Gastroesophageal sphincter (tissue), 4 donors: ENCODE measurements around the gene DNAJC12. TPM values are rescaled to one million over a fixed set of nuclear protein-coding genes. Genes with fewer than 3 reads are reported as not detected.

Source experiments
- ATAC-seq: fragments of 150-250 bp; one replicate; pipeline ENCODE4 v1.9.1; 2016; ENCODE audit warnings: mild to moderate bottlenecking, moderate library complexity
- H3K27ac ChIP-seq, 4 donors: fragments of 200-600 bp; sonication (generic) in 3 of 4; 1 replicate in 3 of 4; 2 replicates in 1 of 4; pipeline ENCODE4 v1.5.1; 2016 to 2019
- H3K27me3 ChIP-seq: fragments of 200-600 bp; sonication (generic); one replicate; pipeline ENCODE4 v1.5.1; 2019
- H3K36me3 ChIP-seq, 2 donors: fragments of 200-600 bp; sonication (generic); one replicate each; pipeline ENCODE4 v1.5.1; 2019; ENCODE audit warnings: control low read depth in 1 of 2
- H3K4me1 ChIP-seq, 3 donors: fragments of 200-600 bp; sonication (generic); 1 replicate in 2 of 3; 2 replicates in 1 of 3; pipeline ENCODE4 v1.5.1; 2016 to 2019; ENCODE audit warnings: control low read depth in 2 of 3
- H3K4me3 ChIP-seq, 2 donors: fragments of 200-600 bp; sonication (generic); one replicate each; pipeline ENCODE4 v1.5.1; 2019; ENCODE audit warnings: mild to moderate bottlenecking in 1 of 2, moderate library complexity in 1 of 2
- H3K9me3 ChIP-seq, 3 donors: fragments of 200-600 bp; sonication (generic); one replicate each; pipeline ENCODE4 v1.5.1; 2017 to 2019; ENCODE audit warnings: control low read depth in 2 of 3
- EP300 ChIP-seq: sonication (generic); formaldehyde crosslinking; IDR thresholded peaks from one replicate; pipeline ENCODE4 v1.6.1; 2017; ENCODE audit warnings: antibody characterized with exemption, mild to moderate bottlenecking
- POLR2A ChIP-seq, 2 donors: fragments of 450-650 bp; IDR thresholded peaks; one replicate each; pipeline ENCODE4 v1.6.1; 2017; ENCODE audit warnings: antibody characterized with exemption in 2 of 2, mild to moderate bottlenecking in 2 of 2, moderate library complexity in 1 of 2
- POLR2AphosphoS5 ChIP-seq: sonication (generic); formaldehyde crosslinking; IDR thresholded peaks from one replicate; pipeline ENCODE4 v1.6.1; 2017; ENCODE audit warnings: antibody characterized with exemption
- WGBS, 2 donors: methylation state at CpG; one replicate each; pipeline ENCODE4 v1.1.5; 2018; ENCODE audit warnings: low coverage in 1 of 2; 5-methylcytosine and 5-hydroxymethylcytosine counted together
- total RNA-seq, 4 donors: library from RNA; depleted of rRNA; stranded (reverse); fragments of >200 nt; gene quantifications; one replicate each; pipeline ENCODE4 v1.1.0, GENCODE V29; 2016
- TF ChIP-seq, protein P1 (sequence below), 4 experiments: fragments of 200-600 bp in 2 of 4; fragments of 450-650 bp in 2 of 4; sonication (generic) in 1 of 4; IDR thresholded peaks; one replicate each; pipeline ENCODE4 v1.5.1; 2017 to 2019; ENCODE audit warnings: antibody characterized with exemption in 4 of 4, mild to moderate bottlenecking in 2 of 4, moderate library complexity in 2 of 4

The DNAJC12 gene
- total RNA-seq, 4 donors from 2014 or later, result 2.5 to 4.6 (median 3.3) TPM

DNA sequence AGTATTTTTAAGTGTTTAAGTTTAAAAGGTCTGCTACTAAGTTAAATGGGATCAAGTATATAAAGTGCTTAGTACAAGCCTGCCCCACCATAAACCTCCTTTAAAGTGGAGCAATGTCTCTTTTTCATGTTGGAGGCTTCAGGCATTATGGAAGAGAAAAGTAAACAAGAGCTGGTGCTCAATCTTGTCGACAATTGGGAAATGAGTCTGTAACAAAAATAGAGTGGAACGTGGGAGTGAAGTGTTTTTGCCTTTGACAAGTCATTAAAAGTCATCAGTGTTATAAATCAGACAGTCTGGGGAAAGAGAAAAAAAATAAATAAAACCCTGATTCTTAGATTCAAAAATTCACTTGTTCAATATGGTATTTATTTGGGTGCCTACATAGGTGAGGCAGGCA, 44.7 kb downstream of the DNAJC12 start:
- peaks cover 0 to 7% (median 0%) of the 10 kb centered on the region in 3 donors for H3K4me1 ChIP-seq
- H3K9me3 ChIP-seq, result no peaks in the 10 kb centered on the region
- WGBS, 2 donors, result 6 to 12% methylated on average over 2 of the region's 2 CpGs
- ATAC-seq, result no peak
- TF ChIP-seq EP300, result no peak
- no peak for TF ChIP-seq POLR2A (IDR thresholded peaks at IDR 0.05)
- TF ChIP-seq, protein P1, sequence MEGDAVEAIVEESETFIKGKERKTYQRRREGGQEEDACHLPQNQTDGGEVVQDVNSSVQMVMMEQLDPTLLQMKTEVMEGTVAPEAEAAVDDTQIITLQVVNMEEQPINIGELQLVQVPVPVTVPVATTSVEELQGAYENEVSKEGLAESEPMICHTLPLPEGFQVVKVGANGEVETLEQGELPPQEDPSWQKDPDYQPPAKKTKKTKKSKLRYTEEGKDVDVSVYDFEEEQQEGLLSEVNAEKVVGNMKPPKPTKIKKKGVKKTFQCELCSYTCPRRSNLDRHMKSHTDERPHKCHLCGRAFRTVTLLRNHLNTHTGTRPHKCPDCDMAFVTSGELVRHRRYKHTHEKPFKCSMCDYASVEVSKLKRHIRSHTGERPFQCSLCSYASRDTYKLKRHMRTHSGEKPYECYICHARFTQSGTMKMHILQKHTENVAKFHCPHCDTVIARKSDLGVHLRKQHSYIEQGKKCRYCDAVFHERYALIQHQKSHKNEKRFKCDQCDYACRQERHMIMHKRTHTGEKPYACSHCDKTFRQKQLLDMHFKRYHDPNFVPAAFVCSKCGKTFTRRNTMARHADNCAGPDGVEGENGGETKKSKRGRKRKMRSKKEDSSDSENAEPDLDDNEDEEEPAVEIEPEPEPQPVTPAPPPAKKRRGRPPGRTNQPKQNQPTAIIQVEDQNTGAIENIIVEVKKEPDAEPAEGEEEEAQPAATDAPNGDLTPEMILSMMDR (IDR thresholded peaks at IDR 0.05), result no peak
- no peak for TF ChIP-seq POLR2AphosphoS5
- no peaks in the 10 kb centered on the region for H3K27me3 ChIP-seq
- H3K27ac ChIP-seq, result no peak overlapping the region
- no peak overlapping the region for H3K4me3 ChIP-seq
- no peaks in the 10 kb centered on the region for H3K36me3 ChIP-seq

DNA sequence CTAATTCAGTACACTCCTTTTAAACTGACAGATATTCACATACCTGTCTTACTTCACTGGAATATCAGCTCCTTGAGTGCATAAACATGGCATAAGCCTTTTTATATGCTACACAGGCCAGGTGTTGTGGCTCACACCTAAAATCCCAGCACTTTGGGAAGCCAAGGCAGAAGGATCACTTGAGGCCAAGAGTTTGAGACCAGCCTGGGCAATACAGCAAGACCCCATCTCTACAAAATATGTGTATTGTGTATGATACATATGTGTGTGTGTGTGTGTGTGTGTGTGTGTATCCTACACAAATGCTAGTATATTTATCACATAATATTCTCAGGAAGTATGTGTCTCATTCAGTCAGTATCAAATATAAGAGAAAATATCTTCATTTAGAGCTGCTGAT, 45.3 kb downstream of the DNAJC12 start:
- no peak for ATAC-seq
- H3K27ac ChIP-seq, result no peak overlapping the region
- no peaks in the 10 kb centered on the region for H3K36me3 ChIP-seq
- no peak for TF ChIP-seq POLR2AphosphoS5
- TF ChIP-seq, protein P1 (IDR thresholded peaks at IDR 0.05), result no peak
- peaks cover 0 to 7% (median 0%) of the 10 kb centered on the region in 3 donors for H3K4me1 ChIP-seq
- no peaks in the 10 kb centered on the region for H3K27me3 ChIP-seq
- no peaks in the 10 kb centered on the region for H3K9me3 ChIP-seq
- H3K4me3 ChIP-seq, result no peak overlapping the region

DNA sequence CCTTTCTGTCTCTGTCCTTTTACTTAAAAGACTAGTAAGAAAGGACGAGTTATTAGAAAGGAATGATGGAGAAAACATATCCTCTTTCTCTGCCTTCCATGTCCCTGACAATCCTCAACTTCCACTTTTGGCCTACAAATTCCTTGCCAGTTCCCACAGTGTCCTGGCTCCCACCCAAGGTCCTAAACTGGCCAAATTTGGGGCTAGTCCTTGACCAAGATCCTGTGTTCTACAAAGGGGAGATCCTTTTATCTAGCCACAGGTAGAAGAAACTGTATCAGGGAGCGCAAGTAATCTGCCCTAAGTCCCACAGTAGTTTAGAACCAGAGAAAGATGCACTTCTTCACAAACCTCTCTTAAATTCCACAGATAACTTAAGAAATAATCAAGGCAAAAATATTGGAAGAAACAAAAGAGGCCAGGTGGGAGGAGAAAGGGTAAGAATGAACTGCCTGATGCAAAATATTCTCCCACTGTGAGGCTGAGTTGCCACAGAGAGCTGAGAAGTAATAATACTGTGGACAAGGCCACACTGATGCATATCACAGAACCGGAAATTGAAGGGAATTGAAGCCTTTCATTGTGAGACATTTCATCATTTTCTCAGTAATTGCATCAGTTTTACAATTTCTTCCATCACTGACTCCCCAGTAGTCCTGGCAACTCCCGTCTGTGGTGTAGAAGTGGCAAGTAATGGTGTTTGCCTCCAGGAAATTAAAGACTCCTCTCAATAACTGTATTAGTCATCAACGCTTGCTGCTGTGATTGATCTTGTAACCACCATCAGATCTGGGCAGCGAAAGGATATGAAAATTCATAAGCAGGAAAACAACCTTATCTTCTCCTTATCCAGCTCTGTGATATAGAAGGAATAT, 47.2 kb downstream of the DNAJC12 start:
- TF ChIP-seq, protein P1 (IDR thresholded peaks at IDR 0.05), result no peak
- TF ChIP-seq POLR2A (IDR thresholded peaks at IDR 0.05) (no peak), POLR2AphosphoS5 (no peak), EP300 (no peak)
- Histone ChIP-seq H3K4me3 (no peak overlapping the region), H3K4me1 (peaks cover 0 to 7% (median 0%) of the 10 kb centered on the region in 3 donors), H3K9me3 (no peaks in the 10 kb centered on the region), H3K27ac (no peak overlapping the region), H3K27me3 (peaks cover 4% of the 10 kb centered on the region), H3K36me3 (no peaks in the 10 kb centered on the region)
- ATAC-seq, result no peak
- 69% methylated on average over 2 to 5 of the region's 6 CpGs for WGBS, 2 donors

DNA sequence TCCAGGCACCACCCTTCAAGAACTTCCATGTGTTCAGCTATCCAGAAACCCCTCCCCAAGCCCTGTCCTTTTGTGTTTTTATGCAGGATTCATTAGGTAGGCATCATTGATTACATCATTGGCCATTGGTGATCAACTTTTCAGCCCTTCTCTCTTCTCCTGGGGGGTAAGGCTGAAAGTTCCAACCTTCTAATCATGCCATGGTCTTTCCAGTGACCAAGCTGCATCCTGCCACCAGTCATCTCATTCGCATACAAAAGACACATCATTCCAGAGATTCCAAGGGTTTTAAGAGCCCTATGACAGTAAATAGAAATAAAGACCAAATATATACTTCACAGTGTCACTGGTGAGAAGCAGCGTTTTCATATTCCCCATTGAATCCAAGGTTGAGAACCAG, 48.2 kb downstream of the DNAJC12 start:
- WGBS, 2 donors, result 85 to 100% methylated on average over 1 to 2 of the region's 2 CpGs
- no peaks in the 10 kb centered on the region for H3K9me3 ChIP-seq

More for the DNA sequence above, 48.2 kb downstream of the DNAJC12 start:
- no peak for ATAC-seq
- Histone ChIP-seq H3K36me3 (no peaks in the 10 kb centered on the region), H3K4me1 (peaks cover 0 to 7% (median 0%) of the 10 kb centered on the region in 3 donors), H3K27me3 (peaks cover 4% of the 10 kb centered on the region), H3K27ac (no peak overlapping the region), H3K4me3 (no peak overlapping the region)
- TF ChIP-seq, protein P1 (IDR thresholded peaks at IDR 0.05), result no peak
- TF ChIP-seq POLR2AphosphoS5, result no peak
- TF ChIP-seq POLR2A (IDR thresholded peaks at IDR 0.05), result no peak
- no peak for TF ChIP-seq EP300
